HK-2 (cell line): Measurements from ENCODE around the gene OR2B2.
"Not testable (repeated sequence)": the region's sequence is repeated elsewhere in the genome, so short reads cannot be mapped to it uniquely, and the experiment has no call there.

ENCODE experiments used
- DNase-seq: peaks from one replicate; pipeline ENCODE4 v3.0.0-alpha.2; 2018; ENCODE audit not compliant: unreplicated experiment

OR2B2 gene

GRCh38 chr6:27911956-27912446 lies at the start of gene OR2B2:
OR2B2 (minus strand) TSS chr6:27912396; CDS start chr6:27912319, 77 bp downstream.
- no peak for DNase-seq

- DNase-seq: no peak
These were observed 45.3 kb upstream of the OR2B2 start for GRCh38 chr6:27957516-27957915.

GRCh38 chr6:27956941-27957340 lies 44.7 kb upstream of the OR2B2 start, which contains the start of gene OR2B6:
OR2B6 (plus strand) TSS chr6:27957241; CDS start chr6:27957241, 0 bp downstream.
- DNase-seq: no peak

- DNase-seq: no peak
These were observed 38.8 kb upstream of the OR2B2 start for GRCh38 chr6:27951040-27951439.

GRCh38 chr6:27948237-27948636 lies 36.0 kb upstream of the OR2B2 start:
- no peak for DNase-seq

- not testable (repeated sequence) for DNase-seq
These were observed 30.9 kb upstream of the OR2B2 start for GRCh38 chr6:27943072-27943471.

GRCh38 chr6:27940766-27941165 lies 28.6 kb upstream of the OR2B2 start:
- no peak for DNase-seq

- DNase-seq: no peak
These were observed 19.0 kb upstream of the OR2B2 start for GRCh38 chr6:27931209-27931608.

- not testable (repeated sequence) for DNase-seq
These were observed 17.7 kb upstream of the OR2B2 start for GRCh38 chr6:27929930-27930329.

- DNase-seq: not testable (repeated sequence)
These were observed 15.8 kb upstream of the OR2B2 start for GRCh38 chr6:27928041-27928440.

GRCh38 chr6:27924179-27924578 lies 12.0 kb upstream of the OR2B2 start:
- DNase-seq: no peak

- DNase-seq: no peak
These were observed 10.8 kb upstream of the OR2B2 start for GRCh38 chr6:27922949-27923348.

- no peak for DNase-seq
These were observed 4.2 kb downstream of the OR2B2 start for GRCh38 chr6:27908017-27908416.

GRCh38 chr6:27902335-27903314 lies 9.6 kb downstream of the OR2B2 start:
- peak; percentile 91 for DNase-seq

GRCh38 chr6:27901801-27902200 lies 10.4 kb downstream of the OR2B2 start:
- no peak for DNase-seq

- DNase-seq: not testable (repeated sequence)
These were observed 12.0 kb downstream of the OR2B2 start for GRCh38 chr6:27900197-27900596.

- DNase-seq: no peak
These were observed 12.7 kb downstream of the OR2B2 start for GRCh38 chr6:27899543-27899942.

- DNase-seq: no peak
These were observed 14.5 kb downstream of the OR2B2 start for GRCh38 chr6:27897580-27898206.

GRCh38 chr6:27896398-27896796 lies 15.8 kb downstream of the OR2B2 start:
- DNase-seq: no peak

- peak; percentile 53 for DNase-seq
These were observed 17.1 kb downstream of the OR2B2 start for GRCh38 chr6:27894839-27895762.
